AG09319 (cell line): ENCODE results near the gene ACD.

Experiments used
- DNase-seq: peaks from one replicate; pipeline ENCODE4 v3.0.0-alpha.2; 2010; ENCODE audit warnings: low read depth; ENCODE audit errors: extremely low read depth
- TF ChIP-seq, protein P1 (sequence below): IDR thresholded peaks from 2 replicates; pipeline ENCODE4 v1.5.1; 2011; ENCODE audit warnings: low read depth, mild to moderate bottlenecking, inconsistent platforms, low read length, moderate library complexity

ACD gene

DNA sequence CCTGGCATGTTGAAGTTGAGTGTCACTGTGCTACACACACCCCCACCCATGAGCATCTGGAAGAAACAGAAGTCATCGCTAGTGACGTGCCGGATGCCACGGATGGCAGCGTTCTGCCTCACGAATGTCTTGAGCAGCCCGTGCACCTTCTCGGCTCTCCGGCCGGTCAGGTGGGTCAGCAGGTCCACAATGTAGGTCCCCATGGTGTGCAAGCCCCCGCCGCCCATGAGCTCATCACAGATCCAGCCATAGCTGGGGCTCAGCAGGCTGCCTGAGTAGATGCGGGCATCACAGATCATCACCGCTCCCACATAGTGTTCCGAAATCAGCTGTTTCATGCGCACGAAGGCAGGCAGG lies 15.5 kb upstream of the ACD start:
- no peak for DNase-seq
- TF ChIP-seq, protein P1, sequence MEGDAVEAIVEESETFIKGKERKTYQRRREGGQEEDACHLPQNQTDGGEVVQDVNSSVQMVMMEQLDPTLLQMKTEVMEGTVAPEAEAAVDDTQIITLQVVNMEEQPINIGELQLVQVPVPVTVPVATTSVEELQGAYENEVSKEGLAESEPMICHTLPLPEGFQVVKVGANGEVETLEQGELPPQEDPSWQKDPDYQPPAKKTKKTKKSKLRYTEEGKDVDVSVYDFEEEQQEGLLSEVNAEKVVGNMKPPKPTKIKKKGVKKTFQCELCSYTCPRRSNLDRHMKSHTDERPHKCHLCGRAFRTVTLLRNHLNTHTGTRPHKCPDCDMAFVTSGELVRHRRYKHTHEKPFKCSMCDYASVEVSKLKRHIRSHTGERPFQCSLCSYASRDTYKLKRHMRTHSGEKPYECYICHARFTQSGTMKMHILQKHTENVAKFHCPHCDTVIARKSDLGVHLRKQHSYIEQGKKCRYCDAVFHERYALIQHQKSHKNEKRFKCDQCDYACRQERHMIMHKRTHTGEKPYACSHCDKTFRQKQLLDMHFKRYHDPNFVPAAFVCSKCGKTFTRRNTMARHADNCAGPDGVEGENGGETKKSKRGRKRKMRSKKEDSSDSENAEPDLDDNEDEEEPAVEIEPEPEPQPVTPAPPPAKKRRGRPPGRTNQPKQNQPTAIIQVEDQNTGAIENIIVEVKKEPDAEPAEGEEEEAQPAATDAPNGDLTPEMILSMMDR = no peak

DNA sequence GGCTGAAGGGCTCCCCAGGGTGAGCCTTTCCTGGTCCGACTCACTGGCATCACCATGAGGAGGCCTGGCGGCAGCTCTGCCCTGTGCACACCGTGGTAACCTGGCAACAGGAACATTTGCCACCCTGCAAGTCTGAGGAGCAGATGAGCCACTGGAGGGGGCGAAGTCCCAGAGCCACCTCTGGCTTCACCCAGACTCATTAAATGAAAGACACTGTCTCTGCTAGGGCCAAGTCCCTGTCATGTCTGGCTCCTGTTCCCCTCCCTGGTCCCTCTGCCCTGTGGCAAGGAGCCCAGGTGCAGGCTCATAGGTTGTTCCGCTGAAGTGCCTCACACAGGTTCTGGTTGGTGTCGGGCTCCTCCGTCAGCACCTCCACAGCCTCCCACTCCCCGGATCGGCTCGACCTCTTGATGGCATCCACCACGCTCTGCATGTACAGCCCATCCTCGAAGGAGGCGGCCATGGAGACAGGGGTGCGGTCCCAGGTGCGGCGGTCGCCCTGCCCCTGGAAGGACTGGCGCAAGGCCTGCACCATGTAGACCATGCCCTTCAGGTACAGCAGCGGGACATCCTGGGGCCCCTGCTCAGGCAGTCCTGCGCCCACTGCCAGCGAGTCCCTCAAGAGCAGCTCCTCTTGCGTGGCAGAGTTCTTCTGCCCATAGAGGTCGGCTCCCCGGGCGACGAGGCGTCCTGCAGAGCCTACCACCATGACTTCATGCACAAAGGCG lies 15.0 kb upstream of the ACD start:
- no peak for DNase-seq

DNA sequence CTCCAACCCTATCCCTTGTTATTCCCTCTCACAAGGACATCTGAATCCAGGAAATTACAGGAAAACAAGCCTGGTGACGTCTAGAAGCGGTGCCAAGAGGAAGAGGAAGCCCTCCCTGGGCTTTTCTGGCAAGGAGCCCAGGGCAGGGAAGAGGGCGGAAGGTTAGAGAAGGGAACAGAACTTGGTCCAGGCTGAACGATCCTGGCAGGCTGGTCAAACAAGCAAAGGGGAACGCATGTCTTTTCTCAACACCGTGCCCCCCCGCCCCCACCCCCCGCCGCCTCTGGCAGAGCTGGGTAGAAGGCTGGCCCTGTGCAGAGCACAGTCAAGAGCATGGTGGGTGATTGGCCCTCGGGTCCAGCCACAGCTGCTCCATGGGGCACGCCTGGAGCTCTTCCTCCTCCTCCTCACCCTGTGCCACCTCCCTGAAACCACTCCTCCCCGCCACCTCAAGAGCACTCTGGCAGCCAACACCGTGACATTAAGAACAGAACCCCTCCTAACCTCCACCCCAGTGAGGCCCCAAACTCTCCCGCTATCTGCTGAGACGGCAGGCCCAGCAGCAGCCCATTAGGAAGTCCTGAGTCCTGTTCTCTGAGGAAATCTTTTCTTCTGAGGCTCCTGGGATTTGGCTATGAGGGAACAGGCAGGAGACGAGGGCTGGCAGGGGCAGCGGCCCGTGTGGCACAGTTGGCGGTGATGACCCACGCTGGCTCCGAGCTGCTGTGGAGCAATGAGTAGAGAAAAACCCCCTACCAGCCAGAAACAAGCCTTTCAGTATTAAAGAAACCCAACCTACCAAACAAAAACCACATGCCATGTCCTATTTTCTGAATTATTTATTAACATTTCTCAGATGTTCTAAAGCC lies 13.9 kb upstream of the ACD start:
- TF ChIP-seq, protein P1 = no peak
- no peak for DNase-seq

More for the DNA sequence above, 15.0 kb upstream of the ACD start:
- TF ChIP-seq, protein P1 = no peak

DNA sequence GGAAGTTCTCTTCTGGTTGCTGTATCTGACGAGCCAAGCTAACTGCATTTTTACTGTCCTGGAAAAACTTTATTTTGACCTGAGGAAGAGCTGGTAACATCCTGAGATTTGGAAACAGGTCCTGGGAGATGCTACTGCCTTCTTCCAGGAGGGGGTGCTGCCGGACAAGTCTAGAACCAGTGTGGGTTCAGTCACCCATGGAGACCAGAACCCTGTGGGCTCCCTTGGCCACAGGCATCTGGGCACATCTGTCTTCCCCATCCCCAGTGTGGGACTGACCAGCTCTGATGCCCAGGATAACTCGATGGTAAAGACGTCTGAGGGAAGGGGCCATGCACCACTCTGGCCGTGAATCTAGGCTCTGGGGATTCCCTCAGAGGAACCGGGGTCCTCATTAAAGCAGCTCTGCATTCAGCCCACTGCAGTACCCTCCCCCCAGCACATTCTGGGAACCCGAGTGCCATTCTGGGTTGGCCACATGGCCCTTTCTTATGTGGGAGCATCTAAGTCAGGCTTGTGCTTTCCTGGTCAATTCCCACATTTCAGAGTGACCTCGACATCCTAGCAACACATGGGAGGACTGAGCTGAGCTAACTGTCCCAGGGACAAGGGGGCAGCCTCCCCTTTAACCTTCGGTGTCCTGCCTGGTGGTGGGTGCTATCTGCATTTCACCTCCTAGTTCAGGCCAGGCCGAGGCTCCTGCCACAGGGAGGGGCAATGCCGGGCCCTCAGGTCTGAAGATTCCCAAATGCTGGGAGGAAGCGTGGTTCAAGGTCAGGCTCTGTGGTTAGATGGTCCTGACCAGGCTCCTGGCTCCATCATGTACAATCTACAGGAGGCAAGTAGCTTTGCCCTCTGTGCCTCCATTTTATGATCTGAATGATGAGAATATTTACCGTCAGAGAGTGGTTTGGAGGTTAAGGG lies 12.9 kb upstream of the ACD start:
- peak; percentile 15 for DNase-seq
- TF ChIP-seq, protein P1 = peak; percentile 70

DNA sequence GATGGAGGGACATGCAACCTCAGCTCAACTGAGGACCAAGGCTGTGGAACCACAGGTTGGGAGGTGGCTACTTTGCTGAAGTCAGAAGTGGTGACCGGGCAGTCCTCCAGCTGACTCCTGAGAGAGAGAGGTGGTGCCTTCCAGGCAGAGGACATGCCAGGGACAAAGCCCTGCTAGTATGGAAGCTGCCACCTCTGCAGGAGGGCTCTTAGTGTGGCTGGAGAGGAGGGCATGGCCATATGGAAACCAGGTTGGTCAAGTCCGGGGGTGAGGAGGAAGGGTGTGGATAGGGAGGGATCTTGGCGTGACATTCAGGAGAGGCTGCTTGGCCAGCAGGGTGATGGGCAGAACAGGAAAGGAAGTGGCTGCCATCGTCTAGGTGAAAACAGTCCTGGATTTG lies 12.2 kb upstream of the ACD start:
- no peak for DNase-seq
- TF ChIP-seq, protein P1 = no peak

DNA sequence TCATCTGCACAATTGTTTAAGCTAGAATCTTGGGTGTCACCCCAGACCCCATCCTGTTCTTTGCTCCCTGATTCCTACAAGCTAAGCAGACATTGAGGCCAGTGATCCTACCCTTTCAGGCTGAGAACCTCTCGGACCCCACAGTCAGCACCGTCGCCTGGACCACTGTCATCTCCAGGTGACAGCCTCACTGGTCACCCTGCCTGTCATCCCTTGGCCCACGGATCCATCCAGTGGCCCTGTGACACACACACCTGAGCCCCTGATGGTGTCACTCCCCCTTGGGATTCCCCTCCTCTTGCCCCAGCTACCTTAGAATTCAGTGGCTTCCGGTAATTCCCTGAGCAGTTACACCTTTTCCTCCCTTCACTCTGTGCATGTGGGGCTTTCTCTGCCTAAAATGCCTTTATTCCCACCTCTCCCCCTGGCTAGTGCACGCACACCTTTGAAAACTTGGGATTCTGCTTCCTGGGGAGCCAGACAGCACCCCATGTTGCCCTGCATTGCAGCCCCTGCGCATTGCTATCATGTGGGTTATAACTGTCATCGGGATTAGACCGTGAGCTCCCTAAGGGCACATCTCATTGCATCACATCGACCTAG lies 9.5 kb upstream of the ACD start:
- TF ChIP-seq, protein P1 = no peak
- no peak for DNase-seq
